ENCODE measurements around the gene SERF1B. TPM values are rescaled to one million over a fixed set of nuclear protein-coding genes. Genes with fewer than 3 reads are reported as not detected.
"Not testable (repeated sequence)": the region's sequence is repeated elsewhere in the genome, so short reads cannot be mapped to it uniquely, and the experiment has no call there.

The SERF1B gene
- total RNA-seq, 2 donors from 2014 or later: 32.9 to 43.5 TPM

GRCh38 chr5:70091776-70092175 lies 66.7 kb downstream of the SERF1B start:
- H3K9me3 ChIP-seq; H3K27ac ChIP-seq; H3K4me3 ChIP-seq; H3K36me3 ChIP-seq; H3K27me3 ChIP-seq (replicated peaks; ENCODE audit: insufficient read depth); ATAC-seq (ENCODE audit: insufficient number of reproducible peaks, low FRiP score, low read depth); DNase-seq (ENCODE audit: low spot score); H3K4me1 ChIP-seq (ENCODE audit: control insufficient read depth in 1 of 2, low read depth in 2 of 2): not testable (repeated sequence)

Other genes with a start within 250 kb of the SERF1B start
- 10 to 100 TPM; 45.6 to 85.9 TPM for gene SMN2, start 24.4 kb downstream of the SERF1B start, total RNA-seq

All from thoracic aorta (tissue), 2 donors.